ENCODE results near the gene CD2. TPM values are rescaled to one million over a fixed set of nuclear protein-coding genes. Genes with fewer than 3 reads are reported as not detected.

Gene CD2
- total and polyA plus RNA-seq, 2 experiments from 2014 or later, result not detected

DNA sequence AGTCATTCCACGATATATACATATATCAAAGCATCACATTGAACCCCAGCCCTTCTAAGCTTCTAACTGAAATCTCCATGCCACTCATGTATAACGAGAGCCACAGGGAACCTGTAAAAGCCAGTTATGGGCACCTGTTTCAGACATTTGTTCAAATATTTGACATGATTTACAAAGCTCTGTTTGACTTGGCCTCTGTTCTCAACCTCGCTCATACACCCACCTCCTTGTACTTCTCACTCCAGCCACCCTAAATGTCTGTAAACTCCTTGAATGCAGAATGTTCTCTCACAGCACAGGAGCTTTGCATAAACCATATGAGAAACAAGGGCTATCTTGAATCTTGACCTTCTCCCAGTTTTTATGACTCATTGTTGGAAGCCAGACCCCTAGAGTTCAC is 36.9 kb upstream of the CD2 start:
- DNase-seq (ENCODE audit: low read depth in 1 of 2, low spot score in 1 of 2), result no peak
- no peak overlapping the region for H3K27ac ChIP-seq
- no peaks in the 10 kb centered on the region for H3K27me3 ChIP-seq
- no peak overlapping the region for H3K4me3 ChIP-seq
- H3K9me3 ChIP-seq (ENCODE audit: low read depth), result no peaks in the 10 kb centered on the region
- TF ChIP-seq, protein P1, sequence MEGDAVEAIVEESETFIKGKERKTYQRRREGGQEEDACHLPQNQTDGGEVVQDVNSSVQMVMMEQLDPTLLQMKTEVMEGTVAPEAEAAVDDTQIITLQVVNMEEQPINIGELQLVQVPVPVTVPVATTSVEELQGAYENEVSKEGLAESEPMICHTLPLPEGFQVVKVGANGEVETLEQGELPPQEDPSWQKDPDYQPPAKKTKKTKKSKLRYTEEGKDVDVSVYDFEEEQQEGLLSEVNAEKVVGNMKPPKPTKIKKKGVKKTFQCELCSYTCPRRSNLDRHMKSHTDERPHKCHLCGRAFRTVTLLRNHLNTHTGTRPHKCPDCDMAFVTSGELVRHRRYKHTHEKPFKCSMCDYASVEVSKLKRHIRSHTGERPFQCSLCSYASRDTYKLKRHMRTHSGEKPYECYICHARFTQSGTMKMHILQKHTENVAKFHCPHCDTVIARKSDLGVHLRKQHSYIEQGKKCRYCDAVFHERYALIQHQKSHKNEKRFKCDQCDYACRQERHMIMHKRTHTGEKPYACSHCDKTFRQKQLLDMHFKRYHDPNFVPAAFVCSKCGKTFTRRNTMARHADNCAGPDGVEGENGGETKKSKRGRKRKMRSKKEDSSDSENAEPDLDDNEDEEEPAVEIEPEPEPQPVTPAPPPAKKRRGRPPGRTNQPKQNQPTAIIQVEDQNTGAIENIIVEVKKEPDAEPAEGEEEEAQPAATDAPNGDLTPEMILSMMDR (IDR thresholded peaks at IDR 0.05; ENCODE audit: low read depth, low read length), result no peak
- H3K4me1 ChIP-seq (ENCODE audit: low read depth), result no peaks in the 10 kb centered on the region
- H3K36me3 ChIP-seq, result no peaks in the 10 kb centered on the region

- TF ChIP-seq, protein P1 (IDR thresholded peaks at IDR 0.05; ENCODE audit: low read depth, low read length), result no peak
- no peak for DNase-seq (ENCODE audit: low read depth in 1 of 2, low spot score in 1 of 2)
- no peak overlapping the region for H3K4me3 ChIP-seq
- H3K36me3 ChIP-seq, result no peaks in the 10 kb centered on the region
- H3K27ac ChIP-seq, result no peak overlapping the region
- H3K4me1 ChIP-seq (ENCODE audit: low read depth), result no peaks in the 10 kb centered on the region
- H3K9me3 ChIP-seq (ENCODE audit: low read depth), result no peaks in the 10 kb centered on the region
- no peaks in the 10 kb centered on the region for H3K27me3 ChIP-seq
Observed at GRCh38 chr1:116720364-116721038, 33.7 kb upstream of the CD2 start.

DNA sequence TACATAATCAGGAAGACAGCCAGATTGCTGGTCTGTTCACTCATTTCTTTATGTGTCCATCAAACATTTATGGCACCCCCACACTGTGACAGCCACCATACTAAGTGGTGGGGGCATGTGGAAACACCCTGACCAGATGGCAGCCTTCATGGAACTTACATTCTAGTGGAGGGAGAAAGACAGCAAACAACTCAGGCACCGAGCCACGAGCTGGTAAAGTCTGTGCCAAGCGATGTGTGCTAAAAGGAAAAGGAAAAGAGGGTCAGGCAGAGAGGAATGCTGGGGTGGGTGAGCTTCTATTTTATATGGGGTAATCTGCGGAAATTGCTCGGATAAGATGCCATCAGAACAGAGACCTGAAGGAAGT is 33.2 kb upstream of the CD2 start:
- no peaks in the 10 kb centered on the region for H3K36me3 ChIP-seq
- H3K27me3 ChIP-seq, result no peaks in the 10 kb centered on the region
- H3K4me1 ChIP-seq (ENCODE audit: low read depth), result no peaks in the 10 kb centered on the region
- H3K27ac ChIP-seq, result no peak overlapping the region
- TF ChIP-seq, protein P1 (IDR thresholded peaks at IDR 0.05; ENCODE audit: low read depth, low read length), result no peak
- no peak for DNase-seq (ENCODE audit: low read depth in 1 of 2, low spot score in 1 of 2)
- H3K9me3 ChIP-seq (ENCODE audit: low read depth), result no peaks in the 10 kb centered on the region
- no peak overlapping the region for H3K4me3 ChIP-seq

DNA sequence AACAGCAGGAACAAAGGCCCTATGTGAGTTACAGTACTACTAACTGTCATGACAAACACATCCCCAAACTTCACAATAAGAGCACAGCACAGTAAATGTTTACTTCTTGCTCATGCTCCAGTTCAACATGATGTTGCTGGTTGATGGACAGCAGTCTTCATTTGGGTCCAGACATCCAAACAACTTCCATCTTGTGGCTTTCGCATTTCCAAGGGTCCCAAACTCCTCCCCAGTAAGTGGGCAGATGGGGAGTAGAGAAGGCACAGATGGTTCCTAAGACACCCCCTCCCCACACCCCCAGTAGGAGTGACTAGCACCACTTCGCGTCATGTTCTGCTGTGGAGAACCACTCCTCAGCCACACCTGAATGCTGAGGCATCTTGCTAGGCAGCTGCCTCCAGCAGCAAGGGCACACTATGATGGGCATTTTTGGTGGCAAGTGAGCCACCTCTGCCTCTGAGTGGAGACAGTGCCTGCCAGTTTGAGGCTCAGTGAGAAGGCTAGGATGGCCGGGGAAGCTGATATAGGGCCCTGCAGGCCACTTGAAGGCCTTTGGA is 32.7 kb upstream of the CD2 start:
- TF ChIP-seq, protein P1 (IDR thresholded peaks at IDR 0.05; ENCODE audit: low read depth, low read length), result no peak
- Histone ChIP-seq H3K4me3 (no peak overlapping the region), H3K36me3 (no peaks in the 10 kb centered on the region), H3K9me3 (ENCODE audit: low read depth) (no peaks in the 10 kb centered on the region), H3K27me3 (no peaks in the 10 kb centered on the region), H3K4me1 (ENCODE audit: low read depth) (no peaks in the 10 kb centered on the region), H3K27ac (no peak overlapping the region)
- DNase-seq (ENCODE audit: low read depth in 1 of 2, low spot score in 1 of 2), result no peak

- TF ChIP-seq, protein P1 (IDR thresholded peaks at IDR 0.05; ENCODE audit: low read depth, low read length), result no peak
- Histone ChIP-seq H3K4me3 (no peak overlapping the region), H3K27me3 (no peaks in the 10 kb centered on the region), H3K4me1 (ENCODE audit: low read depth) (no peaks in the 10 kb centered on the region), H3K9me3 (ENCODE audit: low read depth) (no peaks in the 10 kb centered on the region), H3K27ac (no peak overlapping the region), H3K36me3 (no peaks in the 10 kb centered on the region)
- DNase-seq (ENCODE audit: low read depth in 1 of 2, low spot score in 1 of 2), result no peak
Observed at GRCh38 chr1:116722016-116722838, 32.0 kb upstream of the CD2 start.
